Medulla oblongata (tissue), 1 donor: ENCODE measurements around the gene PCDHA6.
"Not testable (repeated sequence)": the region's sequence is repeated elsewhere in the genome, so short reads cannot be mapped to it uniquely, and the experiment has no call there.

Experiments
- DNase-seq: peaks from one replicate; pipeline ENCODE4 v3.0.0-alpha.2; 2015; ENCODE audit errors: extremely low spot score

The PCDHA6 gene

DNA sequence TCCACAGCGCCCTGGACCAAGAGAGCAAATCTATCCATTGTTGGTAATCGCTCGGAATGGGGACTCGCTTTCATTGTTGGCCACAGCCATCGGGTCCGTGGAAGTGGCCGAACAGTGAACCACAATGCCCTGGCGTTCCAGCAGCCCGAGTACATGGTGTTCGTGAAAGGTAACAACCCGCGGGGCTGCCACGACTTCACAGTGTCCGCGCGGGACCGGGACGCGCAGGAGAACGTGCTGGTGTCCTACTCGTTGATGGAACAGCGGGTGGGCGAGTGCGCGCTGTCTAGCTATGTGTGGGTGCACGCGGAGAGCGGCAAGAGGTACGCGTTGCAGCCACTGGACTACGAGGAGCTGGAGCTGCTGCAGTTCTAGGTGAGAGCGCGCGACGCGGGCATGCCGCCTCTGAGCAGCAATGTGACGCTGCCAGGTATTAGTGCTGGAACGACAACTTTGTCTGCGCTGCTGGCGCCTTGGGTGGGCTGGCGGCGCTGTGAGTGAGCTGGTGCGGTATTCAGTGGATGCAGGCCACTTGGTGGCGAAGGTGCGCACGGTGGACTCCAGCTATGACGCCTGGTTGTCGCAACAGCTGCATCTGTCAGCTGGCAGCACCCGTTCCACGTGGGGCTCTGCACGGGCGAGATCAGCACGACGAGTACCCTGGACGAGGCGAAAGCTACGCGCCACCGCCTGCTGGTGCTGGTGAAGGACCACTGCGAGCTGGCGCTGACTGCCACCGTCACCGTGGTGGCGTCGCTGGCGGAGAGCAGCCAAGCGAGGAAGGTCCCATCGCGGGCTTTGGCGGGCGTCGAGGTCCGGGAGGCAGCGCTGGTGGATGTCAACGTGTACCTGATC, 34.9 kb downstream of the PCDHA6 start:
- DNase-seq, result no peak

DNA sequence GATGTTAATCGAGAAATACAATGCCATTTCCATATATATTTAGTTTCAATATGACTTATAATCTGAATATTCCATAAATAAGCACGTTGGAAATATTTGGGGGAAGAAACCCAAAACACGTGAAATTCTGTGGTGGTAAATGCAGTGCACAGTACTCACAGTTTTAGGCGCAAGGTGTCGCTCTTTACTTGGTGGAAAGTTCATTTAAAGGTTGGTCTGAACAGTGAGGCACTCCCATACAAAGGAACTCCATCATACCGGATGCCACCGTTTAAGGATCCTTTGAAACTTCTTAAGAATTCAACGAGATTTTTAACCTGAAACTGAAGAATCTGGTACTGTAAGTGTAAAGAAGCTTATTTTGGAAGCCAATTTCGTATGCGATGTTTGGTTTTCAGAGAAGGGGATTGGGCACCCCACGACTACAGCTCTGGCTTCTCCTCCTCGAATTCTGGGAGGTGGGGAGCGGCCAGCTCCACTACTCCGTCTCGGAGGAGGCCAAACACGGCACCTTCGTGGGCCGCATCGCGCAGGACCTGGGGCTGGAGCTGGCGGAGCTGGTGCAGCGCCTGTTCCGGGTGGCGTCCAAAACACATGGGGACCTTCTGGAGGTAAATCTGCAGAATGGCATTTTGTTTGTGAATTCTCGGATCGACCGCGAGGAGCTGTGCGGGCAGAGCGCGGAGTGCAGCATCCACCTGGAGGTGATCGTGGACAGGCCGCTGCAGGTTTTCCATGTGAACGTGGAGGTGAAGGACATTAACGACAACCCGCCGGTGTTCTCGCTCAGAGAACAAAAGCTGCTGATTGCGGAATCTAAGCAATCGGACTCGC, 41.2 kb downstream of the PCDHA6 start, which contains the start of gene PCDHA11:
PCDHA11 (plus strand) TSS at position 237 of the 834 bp plus-strand sequence; CDS start at position 384, 147 bp downstream.
- DNase-seq, result peak; percentile 70

DNA sequence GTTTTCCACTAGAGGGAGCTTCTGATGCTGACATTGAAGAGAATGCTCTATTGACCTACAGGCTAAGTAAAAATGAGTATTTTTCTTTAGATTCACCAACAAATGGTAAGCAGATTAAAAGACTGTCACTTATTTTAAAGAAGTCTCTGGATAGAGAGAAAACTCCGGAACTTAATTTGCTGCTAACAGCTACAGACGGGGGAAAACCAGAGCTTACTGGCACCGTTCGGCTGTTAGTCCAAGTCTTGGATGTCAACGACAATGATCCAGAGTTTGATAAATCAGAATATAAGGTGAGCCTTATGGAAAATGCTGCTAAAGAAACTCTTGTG, 41.8 kb downstream of the PCDHA6 start:
- DNase-seq, result no peak

DNA sequence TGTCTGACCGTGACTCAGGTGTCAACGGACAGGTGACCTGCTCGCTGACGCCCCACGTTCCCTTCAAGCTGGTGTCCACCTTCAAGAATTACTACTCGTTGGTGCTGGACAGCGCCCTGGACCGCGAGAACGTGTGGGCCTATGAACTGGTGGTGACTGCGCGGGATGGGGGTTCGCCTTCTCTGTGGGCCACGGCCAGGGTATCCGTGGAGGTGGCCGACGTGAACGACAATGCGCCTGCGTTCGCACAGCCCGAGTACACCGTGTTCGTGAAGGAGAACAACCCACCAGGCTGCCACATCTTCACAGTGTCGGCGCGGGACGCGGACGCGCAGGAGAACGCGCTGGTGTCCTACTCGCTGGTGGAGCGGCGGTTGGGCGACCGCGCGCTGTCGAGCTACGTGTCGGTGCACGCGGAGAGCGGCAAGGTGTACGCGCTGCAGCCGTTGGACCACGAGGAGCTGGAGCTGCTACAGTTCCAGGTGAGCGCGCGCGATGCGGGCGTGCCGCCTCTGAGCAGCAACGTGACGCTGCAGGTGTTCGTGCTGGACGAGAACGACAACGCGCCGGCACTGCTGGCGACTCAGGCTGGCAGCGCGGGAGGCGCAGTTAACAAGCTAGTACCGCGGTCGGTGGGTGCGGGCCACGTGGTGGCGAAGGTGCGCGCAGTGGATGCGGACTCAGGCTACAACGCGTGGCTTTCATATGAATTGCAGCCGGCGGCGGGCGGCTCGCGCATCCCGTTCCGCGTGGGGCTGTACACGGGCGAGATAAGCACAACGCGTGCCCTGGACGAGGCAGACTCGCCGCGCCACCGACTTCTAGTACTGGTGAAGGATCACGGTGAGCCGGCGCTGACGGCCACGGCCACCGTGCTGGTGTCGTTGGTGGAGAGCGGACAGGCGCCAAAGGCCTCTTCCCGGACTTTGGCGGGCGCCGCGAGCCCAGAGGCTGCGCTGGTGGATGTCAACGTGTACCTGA, 42.8 kb downstream of the PCDHA6 start:
- no peak for DNase-seq

GRCh38 chr5:140875085-140876065, 47.6 kb downstream of the PCDHA6 start, which contains the start of gene PCDHA12:
TSS of gene PCDHA12 (plus strand) at chr5:140875308. CDS start at chr5:140875473, 165 bp downstream.
- peak; percentile 7 for DNase-seq

DNA sequence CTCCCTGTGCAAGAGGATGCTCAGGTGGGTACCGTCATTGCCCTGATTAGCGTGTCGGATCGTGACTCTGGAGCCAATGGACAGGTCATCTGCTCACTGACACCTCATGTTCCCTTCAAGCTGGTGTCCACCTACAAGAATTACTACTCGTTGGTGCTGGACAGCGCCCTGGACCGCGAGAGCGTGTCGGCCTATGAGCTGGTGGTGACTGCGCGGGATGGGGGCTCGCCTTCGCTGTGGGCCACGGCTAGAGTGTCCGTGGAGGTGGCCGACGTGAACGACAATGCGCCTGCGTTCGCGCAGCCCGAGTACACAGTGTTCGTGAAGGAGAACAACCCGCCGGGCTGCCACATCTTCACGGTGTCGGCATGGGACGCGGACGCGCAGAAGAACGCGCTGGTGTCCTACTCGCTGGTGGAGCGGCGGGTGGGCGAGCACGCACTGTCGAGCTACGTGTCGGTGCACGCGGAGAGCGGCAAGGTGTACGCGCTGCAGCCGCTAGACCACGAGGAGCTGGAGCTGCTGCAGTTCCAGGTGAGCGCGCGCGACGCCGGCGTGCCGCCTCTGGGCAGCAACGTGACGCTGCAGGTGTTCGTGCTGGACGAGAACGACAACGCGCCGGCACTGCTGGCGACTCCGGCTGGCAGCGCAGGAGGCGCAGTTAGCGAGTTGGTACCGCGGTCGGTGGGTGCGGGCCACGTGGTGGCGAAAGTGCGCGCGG, 48.9 kb downstream of the PCDHA6 start:
- not testable (repeated sequence) for DNase-seq

DNA sequence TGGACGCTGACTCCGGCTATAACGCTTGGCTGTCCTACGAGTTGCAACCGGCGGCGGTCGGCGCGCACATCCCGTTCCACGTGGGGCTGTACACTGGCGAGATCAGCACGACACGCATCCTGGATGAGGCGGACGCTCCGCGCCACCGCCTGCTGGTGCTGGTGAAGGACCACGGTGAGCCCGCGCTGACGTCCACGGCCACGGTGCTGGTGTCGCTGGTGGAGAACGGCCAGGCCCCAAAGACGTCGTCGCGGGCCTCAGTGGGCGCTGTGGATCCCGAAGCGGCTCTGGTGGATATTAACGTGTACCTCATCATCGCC, 49.5 kb downstream of the PCDHA6 start:
- no peak for DNase-seq
